Esophagus muscularis mucosa (tissue), 3 donors: Measurements from ENCODE around the gene SSBP2.

ENCODE experiments used
- POLR2A ChIP-seq: fragments of 450-650 bp; IDR thresholded peaks from one replicate; pipeline ENCODE4 v1.6.1; 2017; ENCODE audit warnings: antibody characterized with exemption, moderate library complexity, mild to moderate bottlenecking, low read depth
- POLR2AphosphoS5 ChIP-seq, 2 donors: sonication (generic); formaldehyde crosslinking; IDR thresholded peaks; one replicate each; pipeline ENCODE4 v1.6.1; 2017; ENCODE audit warnings: antibody characterized with exemption in 2 of 2
- TF ChIP-seq, protein P1 (sequence below), 3 experiments: fragments of 200-600 bp in 2 of 3; fragments of 450-650 bp in 1 of 3; sonication (generic) in 2 of 3; IDR thresholded peaks; one replicate each; pipeline ENCODE4 v1.5.1; 2017 to 2019; ENCODE audit warnings: antibody characterized with exemption in 3 of 3, mild to moderate bottlenecking in 2 of 3, moderate library complexity in 1 of 3

DNA sequence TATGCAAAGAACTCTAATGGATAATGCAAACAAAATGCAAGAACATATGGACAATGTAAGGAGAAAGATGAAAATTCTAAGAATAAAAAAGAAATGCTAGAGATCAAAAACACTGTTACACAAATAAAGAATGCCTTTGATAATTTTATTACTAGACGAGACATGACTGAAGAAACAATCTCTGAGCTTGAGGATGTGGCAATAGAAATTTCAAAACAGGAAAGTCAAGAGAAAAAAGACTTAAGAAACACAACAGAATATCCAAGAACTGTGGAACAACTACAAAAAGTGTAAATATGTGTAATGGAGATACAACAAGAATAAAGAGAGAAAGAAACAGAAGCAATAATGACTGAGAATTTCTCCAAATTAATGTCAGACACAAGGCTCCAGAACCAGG lies 216.5 kb downstream of the SSBP2 start:
- TF ChIP-seq, protein P1, sequence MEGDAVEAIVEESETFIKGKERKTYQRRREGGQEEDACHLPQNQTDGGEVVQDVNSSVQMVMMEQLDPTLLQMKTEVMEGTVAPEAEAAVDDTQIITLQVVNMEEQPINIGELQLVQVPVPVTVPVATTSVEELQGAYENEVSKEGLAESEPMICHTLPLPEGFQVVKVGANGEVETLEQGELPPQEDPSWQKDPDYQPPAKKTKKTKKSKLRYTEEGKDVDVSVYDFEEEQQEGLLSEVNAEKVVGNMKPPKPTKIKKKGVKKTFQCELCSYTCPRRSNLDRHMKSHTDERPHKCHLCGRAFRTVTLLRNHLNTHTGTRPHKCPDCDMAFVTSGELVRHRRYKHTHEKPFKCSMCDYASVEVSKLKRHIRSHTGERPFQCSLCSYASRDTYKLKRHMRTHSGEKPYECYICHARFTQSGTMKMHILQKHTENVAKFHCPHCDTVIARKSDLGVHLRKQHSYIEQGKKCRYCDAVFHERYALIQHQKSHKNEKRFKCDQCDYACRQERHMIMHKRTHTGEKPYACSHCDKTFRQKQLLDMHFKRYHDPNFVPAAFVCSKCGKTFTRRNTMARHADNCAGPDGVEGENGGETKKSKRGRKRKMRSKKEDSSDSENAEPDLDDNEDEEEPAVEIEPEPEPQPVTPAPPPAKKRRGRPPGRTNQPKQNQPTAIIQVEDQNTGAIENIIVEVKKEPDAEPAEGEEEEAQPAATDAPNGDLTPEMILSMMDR (IDR thresholded peaks at IDR 0.05) = no peak
- TF ChIP-seq POLR2AphosphoS5 (IDR thresholded peaks at IDR 0.05) = no peak
- no peak for TF ChIP-seq POLR2A
